ENCODE results near the gene MAP1S.

DNA sequence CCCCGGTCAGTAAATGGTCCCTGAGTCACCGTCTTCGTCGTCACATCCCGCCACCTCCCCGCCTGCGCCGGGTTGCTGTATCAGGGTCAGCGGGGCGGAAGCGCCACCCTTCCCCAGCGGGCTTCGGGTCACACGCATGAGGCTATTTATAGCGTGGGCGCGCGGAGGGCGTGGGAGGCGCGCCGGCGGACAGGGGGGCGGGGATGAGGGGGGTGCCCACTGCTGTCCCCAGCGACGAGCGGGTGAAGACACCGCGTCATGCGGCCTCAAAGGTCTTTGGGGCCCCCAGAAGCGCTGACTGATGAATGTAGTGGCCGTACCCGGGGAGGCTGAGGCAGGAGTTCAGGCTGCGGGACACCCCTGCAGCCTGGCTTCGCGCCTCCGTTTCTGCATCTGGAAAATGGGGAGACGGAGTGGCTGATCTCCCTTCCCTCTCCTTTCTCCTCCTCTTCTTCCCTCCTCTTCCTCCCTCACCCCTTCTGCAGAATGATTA is 39.0 kb upstream of the MAP1S start:
- TF ChIP-seq CTCF (IDR thresholded peaks at IDR 0.05; ENCODE audit: poor library complexity, severe bottlenecking) (no peak), POLR2AphosphoS5 (IDR thresholded peaks at IDR 0.05) (no peak), TAF1 (IDR thresholded peaks at IDR 0.05; ENCODE audit: low read depth) (no peak), EZH2 (IDR thresholded peaks at IDR 0.05; ENCODE audit: borderline replicate concordance, insufficient read depth, low read length, poor library complexity, severe bottlenecking) (no peak), EP300 (conservative IDR thresholded peaks at IDR 0.05; ENCODE audit: poor library complexity, severe bottlenecking) (no peak), RAD21 (conservative IDR thresholded peaks at IDR 0.05) (no peak), MXI1 (conservative IDR thresholded peaks at IDR 0.05; ENCODE audit: poor library complexity, severe bottlenecking) (no peak), SMC3 (conservative IDR thresholded peaks at IDR 0.05; ENCODE audit: poor library complexity) (no peak)
- TF ChIP-seq, protein P1, sequence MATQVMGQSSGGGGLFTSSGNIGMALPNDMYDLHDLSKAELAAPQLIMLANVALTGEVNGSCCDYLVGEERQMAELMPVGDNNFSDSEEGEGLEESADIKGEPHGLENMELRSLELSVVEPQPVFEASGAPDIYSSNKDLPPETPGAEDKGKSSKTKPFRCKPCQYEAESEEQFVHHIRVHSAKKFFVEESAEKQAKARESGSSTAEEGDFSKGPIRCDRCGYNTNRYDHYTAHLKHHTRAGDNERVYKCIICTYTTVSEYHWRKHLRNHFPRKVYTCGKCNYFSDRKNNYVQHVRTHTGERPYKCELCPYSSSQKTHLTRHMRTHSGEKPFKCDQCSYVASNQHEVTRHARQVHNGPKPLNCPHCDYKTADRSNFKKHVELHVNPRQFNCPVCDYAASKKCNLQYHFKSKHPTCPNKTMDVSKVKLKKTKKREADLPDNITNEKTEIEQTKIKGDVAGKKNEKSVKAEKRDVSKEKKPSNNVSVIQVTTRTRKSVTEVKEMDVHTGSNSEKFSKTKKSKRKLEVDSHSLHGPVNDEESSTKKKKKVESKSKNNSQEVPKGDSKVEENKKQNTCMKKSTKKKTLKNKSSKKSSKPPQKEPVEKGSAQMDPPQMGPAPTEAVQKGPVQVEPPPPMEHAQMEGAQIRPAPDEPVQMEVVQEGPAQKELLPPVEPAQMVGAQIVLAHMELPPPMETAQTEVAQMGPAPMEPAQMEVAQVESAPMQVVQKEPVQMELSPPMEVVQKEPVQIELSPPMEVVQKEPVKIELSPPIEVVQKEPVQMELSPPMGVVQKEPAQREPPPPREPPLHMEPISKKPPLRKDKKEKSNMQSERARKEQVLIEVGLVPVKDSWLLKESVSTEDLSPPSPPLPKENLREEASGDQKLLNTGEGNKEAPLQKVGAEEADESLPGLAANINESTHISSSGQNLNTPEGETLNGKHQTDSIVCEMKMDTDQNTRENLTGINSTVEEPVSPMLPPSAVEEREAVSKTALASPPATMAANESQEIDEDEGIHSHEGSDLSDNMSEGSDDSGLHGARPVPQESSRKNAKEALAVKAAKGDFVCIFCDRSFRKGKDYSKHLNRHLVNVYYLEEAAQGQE (IDR thresholded peaks at IDR 0.05; ENCODE audit: borderline replicate concordance): no peak
